ENCODE data around the gene NFIC. TPM values are rescaled to one million over a fixed set of nuclear protein-coding genes. Genes with fewer than 3 reads are reported as not detected.

The NFIC gene
- total RNA-seq, 1 donor from 2014 or later: 8.4 TPM

DNA sequence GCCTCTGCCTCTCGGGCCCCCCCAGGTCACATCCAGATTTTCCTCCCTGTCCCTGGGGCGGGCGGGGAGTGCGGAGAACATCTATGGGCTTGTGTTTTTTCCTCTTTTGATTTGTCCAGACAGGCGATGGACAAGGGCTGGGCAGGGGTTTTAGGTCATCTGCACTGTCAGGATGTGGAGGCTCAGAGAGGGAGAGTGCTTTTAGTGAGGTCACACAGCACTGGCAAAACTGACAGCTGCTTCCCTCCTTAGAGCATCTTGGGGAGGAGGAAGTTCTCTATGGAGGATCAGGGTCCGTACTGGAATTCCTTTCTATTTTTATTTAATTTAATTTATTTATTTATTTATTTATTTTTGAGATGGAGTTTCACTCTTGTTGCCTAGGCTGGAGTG is 38.9 kb downstream of the NFIC start:
- Histone ChIP-seq H3K4me1 (ENCODE audit: control insufficient read depth in 3 of 3, insufficient read depth in 3 of 3, low read length in 3 of 3) (peaks cover 51 to 76% (median 69%) of the 10 kb centered on the region in 3 donors), H3K27me3 (ENCODE audit: control insufficient read depth in 3 of 3, insufficient read depth in 3 of 3, low read length in 3 of 3) (no peaks in the 10 kb centered on the region), H3K4me3 (ENCODE audit: low read length in 3 of 3) (peak overlapping the region; percentile 7 to 70 (median 60)), H3K36me3 (ENCODE audit: control insufficient read depth in 3 of 3, insufficient read depth in 3 of 3, low read length in 3 of 3) (peaks cover 0 to 2% (median 0%) of the 10 kb centered on the region in 3 donors), H3K9me3 (ENCODE audit: control insufficient read depth in 3 of 3, low read length in 3 of 3) (no peaks in the 10 kb centered on the region), H3K27ac (ENCODE audit: low read depth, low read length) (peak overlapping the region; percentile 97), H3K9ac (ENCODE audit: low read depth in 1 of 3, low read length in 3 of 3) (peak overlapping the region; percentile 82 to 95 (median 91))

DNA sequence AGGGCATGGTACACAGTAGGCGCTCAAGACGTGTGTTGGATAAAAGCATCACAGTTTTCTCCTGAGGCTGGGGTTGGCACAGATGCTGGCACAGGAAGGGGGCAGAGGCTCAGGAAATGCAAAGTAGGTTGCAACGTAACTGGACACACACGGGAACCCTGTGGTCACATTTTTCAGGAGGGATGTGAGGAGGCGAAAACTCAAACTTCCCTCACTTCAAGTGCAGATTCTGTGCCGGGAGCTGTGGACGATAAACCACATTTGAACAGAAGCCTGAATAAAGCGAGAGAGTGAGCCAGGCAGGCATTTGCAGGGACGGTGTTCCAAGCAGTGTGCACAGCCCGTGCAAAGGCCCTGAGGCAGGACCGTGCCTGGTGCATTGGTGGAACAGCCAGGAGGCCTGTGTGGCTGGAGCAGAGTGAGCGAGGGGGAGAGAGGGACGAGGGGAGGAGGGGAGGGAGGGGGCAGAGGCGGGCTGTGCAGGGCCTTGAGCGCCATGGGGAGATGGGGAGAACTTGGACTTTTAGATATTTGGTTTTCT is 40.3 kb downstream of the NFIC start:
- Histone ChIP-seq H3K36me3 (ENCODE audit: control insufficient read depth in 3 of 3, insufficient read depth in 3 of 3, low read length in 3 of 3) (peaks cover 0 to 2% (median 0%) of the 10 kb centered on the region in 3 donors), H3K4me1 (ENCODE audit: control insufficient read depth in 3 of 3, insufficient read depth in 3 of 3, low read length in 3 of 3) (peaks cover 40 to 70% (median 63%) of the 10 kb centered on the region in 3 donors), H3K4me3 (ENCODE audit: low read length in 3 of 3) (no peak overlapping the region), H3K27me3 (ENCODE audit: control insufficient read depth in 3 of 3, insufficient read depth in 3 of 3, low read length in 3 of 3) (no peaks in the 10 kb centered on the region), H3K9me3 (ENCODE audit: control insufficient read depth in 3 of 3, low read length in 3 of 3) (no peaks in the 10 kb centered on the region), H3K27ac (ENCODE audit: low read depth, low read length) (peak overlapping the region; percentile 97), H3K9ac (ENCODE audit: low read depth in 1 of 3, low read length in 3 of 3) (peak overlapping the region in 1 of 3 donors; percentile 60)

DNA sequence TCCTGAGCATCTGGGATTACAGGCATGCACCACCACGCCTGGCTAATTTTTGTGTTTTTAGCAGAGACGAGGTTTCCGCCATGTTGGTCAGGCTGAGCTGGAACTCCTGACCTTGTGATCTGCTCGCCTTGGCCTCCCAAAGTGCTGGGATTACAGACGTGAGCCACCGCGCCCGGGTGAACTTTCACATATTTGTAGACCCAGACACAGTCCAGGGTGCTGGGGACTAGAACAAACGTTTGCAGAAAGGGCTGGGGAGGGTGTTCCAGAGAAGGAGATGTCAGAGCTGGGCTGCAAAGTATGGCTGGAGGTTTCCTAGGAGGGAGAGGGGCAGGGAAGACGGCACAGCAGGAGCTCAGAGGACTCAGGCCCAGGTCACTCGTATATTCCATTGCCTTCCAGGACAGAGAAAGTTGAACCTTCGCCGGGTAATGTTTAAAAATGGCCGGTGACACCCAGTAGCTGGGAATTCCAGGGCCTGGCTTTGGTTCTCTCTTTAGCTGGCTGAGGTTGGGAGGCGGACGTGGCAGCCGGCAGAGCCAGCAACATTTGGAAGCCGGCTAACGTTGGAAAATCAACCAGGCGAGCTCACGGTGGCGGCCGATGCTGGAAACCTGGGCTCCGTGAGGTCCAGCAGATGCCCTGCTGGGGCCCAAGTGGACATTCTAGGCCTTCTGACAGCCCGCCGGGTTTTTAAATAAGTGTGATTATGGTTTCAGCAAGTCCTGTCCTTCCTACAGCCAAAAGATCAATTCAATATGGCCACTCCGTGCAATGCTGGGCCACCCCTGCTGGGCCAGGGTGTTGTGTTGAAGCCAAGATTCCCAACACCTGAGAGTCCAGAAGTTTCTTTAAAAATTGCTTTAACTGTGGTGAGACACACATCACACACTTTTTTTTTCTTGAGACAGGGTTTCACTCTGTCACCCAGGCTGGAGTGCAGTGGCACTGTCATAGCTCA is 41.5 kb downstream of the NFIC start:
- no peaks in the 10 kb centered on the region for H3K36me3 ChIP-seq (ENCODE audit: control insufficient read depth in 3 of 3, insufficient read depth in 3 of 3, low read length in 3 of 3)
- H3K9ac ChIP-seq (ENCODE audit: low read depth in 1 of 3, low read length in 3 of 3): peak overlapping the region; percentile 63 to 83 (median 76)
- H3K4me3 ChIP-seq (ENCODE audit: low read length in 3 of 3): peak overlapping the region; percentile 9 to 54 (median 30)
- no peaks in the 10 kb centered on the region for H3K9me3 ChIP-seq (ENCODE audit: control insufficient read depth in 3 of 3, low read length in 3 of 3)
- H3K27ac ChIP-seq (ENCODE audit: low read depth, low read length): peak overlapping the region; percentile 97
- H3K4me1 ChIP-seq (ENCODE audit: control insufficient read depth in 3 of 3, insufficient read depth in 3 of 3, low read length in 3 of 3): peaks cover 36 to 65% (median 55%) of the 10 kb centered on the region in 3 donors
- no peaks in the 10 kb centered on the region for H3K27me3 ChIP-seq (ENCODE audit: control insufficient read depth in 3 of 3, insufficient read depth in 3 of 3, low read length in 3 of 3)

DNA sequence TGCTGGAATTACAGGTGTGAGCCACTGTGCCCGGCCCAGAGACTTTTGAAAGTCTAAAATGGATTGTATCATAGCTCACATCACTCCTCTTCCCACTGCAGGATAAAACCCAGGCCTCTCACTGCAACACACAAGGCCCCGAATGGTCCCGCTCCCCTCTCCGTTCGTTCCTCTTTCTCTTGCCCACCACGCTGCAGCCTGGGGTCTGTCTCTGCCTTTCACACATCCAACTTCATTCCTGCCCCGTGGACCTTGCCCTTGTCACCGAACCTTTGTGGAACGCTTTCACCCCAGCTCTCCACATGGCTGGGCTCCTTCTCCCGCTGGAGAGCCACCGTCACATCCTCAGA is 42.6 kb downstream of the NFIC start:
- Histone ChIP-seq H3K27me3 (ENCODE audit: control insufficient read depth in 3 of 3, insufficient read depth in 3 of 3, low read length in 3 of 3) (no peaks in the 10 kb centered on the region), H3K4me3 (ENCODE audit: low read length in 3 of 3) (peak overlapping the region; percentile 22 to 71 (median 55)), H3K36me3 (ENCODE audit: control insufficient read depth in 3 of 3, insufficient read depth in 3 of 3, low read length in 3 of 3) (no peaks in the 10 kb centered on the region), H3K4me1 (ENCODE audit: control insufficient read depth in 3 of 3, insufficient read depth in 3 of 3, low read length in 3 of 3) (peaks cover 33 to 66% (median 48%) of the 10 kb centered on the region in 3 donors), H3K9me3 (ENCODE audit: control insufficient read depth in 3 of 3, low read length in 3 of 3) (no peaks in the 10 kb centered on the region), H3K9ac (ENCODE audit: low read depth in 1 of 3, low read length in 3 of 3) (peak overlapping the region; percentile 76 to 83 (median 80)), H3K27ac (ENCODE audit: low read depth, low read length) (peak overlapping the region; percentile 97)

DNA sequence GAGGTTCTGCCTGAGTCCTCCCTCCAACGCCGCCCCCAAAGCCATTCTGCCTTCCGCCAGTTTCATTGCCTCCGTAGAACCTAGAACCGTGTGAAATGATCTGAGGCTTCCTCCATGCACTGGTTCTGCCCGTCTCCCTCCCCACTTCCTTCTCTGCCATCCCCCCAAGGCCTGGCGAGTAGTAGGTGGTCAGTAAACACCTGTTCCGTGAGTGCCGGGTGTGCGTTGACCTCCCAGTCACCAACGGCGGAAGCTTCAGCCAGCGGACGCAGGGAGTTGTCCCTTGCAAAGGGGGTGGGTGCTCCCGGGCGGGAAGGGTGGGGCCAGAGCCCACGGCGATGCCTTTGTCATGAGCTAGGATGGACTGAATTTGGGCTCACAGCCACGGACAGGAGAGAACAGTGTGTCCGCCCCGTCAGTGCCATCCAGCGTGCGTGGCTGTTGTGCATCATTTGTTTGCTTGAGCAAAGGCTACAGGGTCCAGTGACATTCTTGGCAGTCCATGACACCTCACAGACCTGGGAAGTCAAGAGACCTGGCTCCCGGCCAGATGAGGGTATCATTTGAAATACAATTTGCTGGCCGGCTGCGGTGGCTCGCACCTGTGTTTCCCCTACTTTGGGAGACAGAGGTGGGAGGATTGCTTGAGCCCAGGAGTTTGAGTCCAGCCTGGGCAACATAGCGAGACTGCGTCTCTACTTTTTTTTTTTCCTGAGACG is 43.1 kb downstream of the NFIC start:
- H3K4me3 ChIP-seq (ENCODE audit: low read length in 3 of 3): peak overlapping the region; percentile 22 to 71 (median 55)
- peak overlapping the region; percentile 76 to 83 (median 80) for H3K9ac ChIP-seq (ENCODE audit: low read depth in 1 of 3, low read length in 3 of 3)
- H3K27ac ChIP-seq (ENCODE audit: low read depth, low read length): peak overlapping the region; percentile 97
- H3K27me3 ChIP-seq (ENCODE audit: control insufficient read depth in 3 of 3, insufficient read depth in 3 of 3, low read length in 3 of 3): no peaks in the 10 kb centered on the region
- H3K9me3 ChIP-seq (ENCODE audit: control insufficient read depth in 3 of 3, low read length in 3 of 3): no peaks in the 10 kb centered on the region
- peaks cover 33 to 66% (median 44%) of the 10 kb centered on the region in 3 donors for H3K4me1 ChIP-seq (ENCODE audit: control insufficient read depth in 3 of 3, insufficient read depth in 3 of 3, low read length in 3 of 3)
- no peaks in the 10 kb centered on the region for H3K36me3 ChIP-seq (ENCODE audit: control insufficient read depth in 3 of 3, insufficient read depth in 3 of 3, low read length in 3 of 3)

DNA sequence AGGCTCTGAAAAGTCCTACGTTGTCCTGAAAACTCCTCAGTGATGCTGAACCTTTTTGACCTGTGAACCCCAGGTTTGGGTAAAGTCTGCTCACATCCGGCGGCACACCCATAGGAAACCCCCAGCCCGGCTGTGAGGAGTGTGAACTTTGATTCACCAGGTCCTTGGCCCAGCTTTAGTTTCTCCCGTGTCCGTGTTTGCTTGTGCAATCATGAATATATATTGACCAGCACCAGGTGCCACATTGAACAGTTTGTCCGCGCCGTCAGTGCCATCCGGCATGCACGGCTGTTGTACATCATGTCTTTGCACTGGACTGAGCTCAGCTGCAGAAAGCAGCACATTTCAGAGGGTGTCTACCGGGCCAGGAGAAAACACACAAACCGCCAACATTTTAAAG is 45.3 kb downstream of the NFIC start:
- H3K9me3 ChIP-seq (ENCODE audit: control insufficient read depth in 3 of 3, low read length in 3 of 3): no peaks in the 10 kb centered on the region
- H3K4me3 ChIP-seq (ENCODE audit: low read length in 3 of 3): no peak overlapping the region
- no peaks in the 10 kb centered on the region for H3K27me3 ChIP-seq (ENCODE audit: control insufficient read depth in 3 of 3, insufficient read depth in 3 of 3, low read length in 3 of 3)
- H3K27ac ChIP-seq (ENCODE audit: low read depth, low read length): no peak overlapping the region
- H3K4me1 ChIP-seq (ENCODE audit: control insufficient read depth in 3 of 3, insufficient read depth in 3 of 3, low read length in 3 of 3): peaks cover 30 to 58% (median 33%) of the 10 kb centered on the region in 3 donors
- peak overlapping the region in 1 of 3 donors; percentile 33 for H3K9ac ChIP-seq (ENCODE audit: low read depth in 1 of 3, low read length in 3 of 3)
- H3K36me3 ChIP-seq (ENCODE audit: control insufficient read depth in 3 of 3, insufficient read depth in 3 of 3, low read length in 3 of 3): peaks cover 0 to 3% (median 0%) of the 10 kb centered on the region in 3 donors

DNA sequence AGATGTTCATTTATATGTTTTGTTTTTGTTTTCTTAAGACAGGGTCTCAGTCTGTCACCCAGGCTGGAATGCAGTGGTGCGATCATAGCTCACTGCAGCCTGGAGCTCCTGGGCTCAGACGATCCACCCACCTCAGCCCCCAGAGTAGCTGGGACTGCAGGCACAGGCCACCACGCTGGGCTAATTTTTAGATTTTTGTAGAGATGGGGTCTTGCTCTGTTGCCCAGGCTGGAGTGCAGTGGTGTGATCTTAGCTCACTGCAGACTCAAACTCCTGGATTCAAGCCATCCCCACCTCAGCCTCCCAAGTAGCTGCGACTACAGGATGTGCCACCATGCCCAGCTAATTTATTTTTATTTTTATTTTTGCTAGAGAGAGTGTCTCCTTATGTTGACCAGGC is 45.7 kb downstream of the NFIC start:
- Histone ChIP-seq H3K9ac (ENCODE audit: low read depth in 1 of 3, low read length in 3 of 3) (peak overlapping the region in 1 of 3 donors; percentile 33), H3K36me3 (ENCODE audit: control insufficient read depth in 3 of 3, insufficient read depth in 3 of 3, low read length in 3 of 3) (peaks cover 0 to 3% (median 0%) of the 10 kb centered on the region in 3 donors), H3K4me1 (ENCODE audit: control insufficient read depth in 3 of 3, insufficient read depth in 3 of 3, low read length in 3 of 3) (peaks cover 28 to 54% (median 30%) of the 10 kb centered on the region in 3 donors), H3K4me3 (ENCODE audit: low read length in 3 of 3) (no peak overlapping the region), H3K27ac (ENCODE audit: low read depth, low read length) (no peak overlapping the region), H3K9me3 (ENCODE audit: control insufficient read depth in 3 of 3, low read length in 3 of 3) (no peaks in the 10 kb centered on the region), H3K27me3 (ENCODE audit: control insufficient read depth in 3 of 3, insufficient read depth in 3 of 3, low read length in 3 of 3) (no peaks in the 10 kb centered on the region)

DNA sequence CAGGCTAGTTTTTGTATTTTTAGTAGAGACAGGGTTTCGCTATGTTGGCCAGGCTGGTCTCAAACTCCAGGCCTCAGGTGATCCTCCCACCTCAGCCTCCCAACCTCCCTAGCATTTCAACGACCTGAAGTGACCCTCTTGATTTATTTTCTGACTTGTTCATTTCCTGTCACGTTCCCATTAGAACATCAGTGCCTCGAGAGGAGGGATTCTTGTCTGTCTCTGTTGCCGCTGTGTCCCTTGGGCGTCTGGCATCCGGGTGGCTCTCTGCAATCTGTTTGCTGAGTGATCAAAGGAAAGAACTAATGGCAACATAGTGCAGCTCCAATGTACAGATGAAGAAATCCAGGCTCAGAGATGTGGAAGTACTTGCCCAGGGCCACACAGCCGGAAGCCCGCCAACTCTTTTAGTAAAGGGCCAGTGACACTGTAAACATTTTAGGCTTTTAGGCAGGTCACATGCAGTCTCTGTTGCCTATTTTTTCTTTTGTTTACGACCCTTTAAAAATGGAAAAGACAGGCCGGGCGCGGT is 47.5 kb downstream of the NFIC start:
- no peaks in the 10 kb centered on the region for H3K27me3 ChIP-seq (ENCODE audit: control insufficient read depth in 3 of 3, insufficient read depth in 3 of 3, low read length in 3 of 3)
- peak overlapping the region; percentile 33 for H3K27ac ChIP-seq (ENCODE audit: low read depth, low read length)
- no peak overlapping the region for H3K4me3 ChIP-seq (ENCODE audit: low read length in 3 of 3)
- H3K9ac ChIP-seq (ENCODE audit: low read depth in 1 of 3, low read length in 3 of 3): no peak overlapping the region
- H3K36me3 ChIP-seq (ENCODE audit: control insufficient read depth in 3 of 3, insufficient read depth in 3 of 3, low read length in 3 of 3): peaks cover 0 to 3% (median 2%) of the 10 kb centered on the region in 3 donors
- peaks cover 12 to 36% (median 13%) of the 10 kb centered on the region in 3 donors for H3K4me1 ChIP-seq (ENCODE audit: control insufficient read depth in 3 of 3, insufficient read depth in 3 of 3, low read length in 3 of 3)
- no peaks in the 10 kb centered on the region for H3K9me3 ChIP-seq (ENCODE audit: control insufficient read depth in 3 of 3, low read length in 3 of 3)

DNA sequence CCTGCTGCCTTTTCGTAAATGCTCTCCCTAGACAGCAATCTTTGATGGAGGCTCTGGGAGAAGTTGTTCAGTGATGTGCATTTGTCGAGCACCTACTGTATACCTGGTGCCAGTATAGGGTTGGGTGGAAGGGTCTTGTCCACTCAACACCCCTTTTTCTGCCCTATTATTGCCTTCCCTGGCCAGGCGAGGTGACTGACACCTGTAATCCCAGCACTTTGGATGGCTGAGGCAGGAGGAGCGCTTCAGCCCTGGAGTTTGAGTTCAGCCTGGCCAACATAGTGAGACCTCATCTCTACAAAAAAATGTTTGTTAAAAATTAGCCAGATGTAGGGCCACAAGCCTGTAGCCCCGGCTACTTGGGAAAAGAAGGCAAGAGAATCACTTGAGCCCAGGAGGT is 49.3 kb downstream of the NFIC start:
- Histone ChIP-seq H3K27ac (ENCODE audit: low read depth, low read length) (no peak overlapping the region), H3K36me3 (ENCODE audit: control insufficient read depth in 3 of 3, insufficient read depth in 3 of 3, low read length in 3 of 3) (peaks cover 0 to 3% (median 2%) of the 10 kb centered on the region in 3 donors), H3K4me3 (ENCODE audit: low read length in 3 of 3) (no peak overlapping the region), H3K9me3 (ENCODE audit: control insufficient read depth in 3 of 3, low read length in 3 of 3) (no peaks in the 10 kb centered on the region), H3K27me3 (ENCODE audit: control insufficient read depth in 3 of 3, insufficient read depth in 3 of 3, low read length in 3 of 3) (no peaks in the 10 kb centered on the region), H3K4me1 (ENCODE audit: control insufficient read depth in 3 of 3, insufficient read depth in 3 of 3, low read length in 3 of 3) (peaks cover 4 to 26% (median 8%) of the 10 kb centered on the region in 3 donors), H3K9ac (ENCODE audit: low read depth in 1 of 3, low read length in 3 of 3) (no peak overlapping the region)
